ENCODE results near the gene PPIF.

DNA sequence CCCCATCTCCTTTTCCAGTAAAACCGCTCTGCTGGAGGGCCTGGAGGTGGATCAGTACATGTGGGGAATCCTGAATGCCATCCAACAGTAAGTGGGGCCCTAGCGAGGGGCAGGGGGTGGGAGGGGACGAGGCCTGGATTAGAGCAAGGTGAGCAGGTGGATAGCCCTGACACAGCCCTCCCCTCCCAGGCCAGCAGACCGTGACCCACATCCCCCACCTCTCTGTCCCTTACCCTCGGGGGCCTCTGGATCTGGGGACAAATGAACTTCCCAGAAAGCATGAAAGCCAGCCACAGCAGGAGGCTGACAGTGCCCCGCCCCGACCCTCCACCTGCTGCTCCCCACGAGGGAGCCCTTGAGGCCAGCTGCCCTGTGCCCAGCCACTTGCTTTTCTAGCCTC lies 41.8 kb upstream of the PPIF start:
- TF ChIP-seq, protein P1, sequence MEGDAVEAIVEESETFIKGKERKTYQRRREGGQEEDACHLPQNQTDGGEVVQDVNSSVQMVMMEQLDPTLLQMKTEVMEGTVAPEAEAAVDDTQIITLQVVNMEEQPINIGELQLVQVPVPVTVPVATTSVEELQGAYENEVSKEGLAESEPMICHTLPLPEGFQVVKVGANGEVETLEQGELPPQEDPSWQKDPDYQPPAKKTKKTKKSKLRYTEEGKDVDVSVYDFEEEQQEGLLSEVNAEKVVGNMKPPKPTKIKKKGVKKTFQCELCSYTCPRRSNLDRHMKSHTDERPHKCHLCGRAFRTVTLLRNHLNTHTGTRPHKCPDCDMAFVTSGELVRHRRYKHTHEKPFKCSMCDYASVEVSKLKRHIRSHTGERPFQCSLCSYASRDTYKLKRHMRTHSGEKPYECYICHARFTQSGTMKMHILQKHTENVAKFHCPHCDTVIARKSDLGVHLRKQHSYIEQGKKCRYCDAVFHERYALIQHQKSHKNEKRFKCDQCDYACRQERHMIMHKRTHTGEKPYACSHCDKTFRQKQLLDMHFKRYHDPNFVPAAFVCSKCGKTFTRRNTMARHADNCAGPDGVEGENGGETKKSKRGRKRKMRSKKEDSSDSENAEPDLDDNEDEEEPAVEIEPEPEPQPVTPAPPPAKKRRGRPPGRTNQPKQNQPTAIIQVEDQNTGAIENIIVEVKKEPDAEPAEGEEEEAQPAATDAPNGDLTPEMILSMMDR (conservative IDR thresholded peaks at IDR 0.05 in 1 of 2, IDR thresholded peaks at IDR 0.05 in 1 of 2; ENCODE audit: extremely low read depth in 1 of 2, insufficient read depth in 1 of 2, low read depth in 1 of 2, low read length in 2 of 2): no peak
- no peak for TF ChIP-seq EZH2 (IDR thresholded peaks at IDR 0.05; ENCODE audit: borderline replicate concordance, low read length)
